ENCODE measurements around the gene DYRK1A. TPM values are rescaled to one million over a fixed set of nuclear protein-coding genes. Genes with fewer than 3 reads are reported as not detected.
"Not testable (repeated sequence)": the region's sequence is repeated elsewhere in the genome, so short reads cannot be mapped to it uniquely, and the experiment has no call there.

DYRK1A gene
- 58.9 TPM for polyA plus RNA-seq (ENCODE audit: insufficient read length)

DNA sequence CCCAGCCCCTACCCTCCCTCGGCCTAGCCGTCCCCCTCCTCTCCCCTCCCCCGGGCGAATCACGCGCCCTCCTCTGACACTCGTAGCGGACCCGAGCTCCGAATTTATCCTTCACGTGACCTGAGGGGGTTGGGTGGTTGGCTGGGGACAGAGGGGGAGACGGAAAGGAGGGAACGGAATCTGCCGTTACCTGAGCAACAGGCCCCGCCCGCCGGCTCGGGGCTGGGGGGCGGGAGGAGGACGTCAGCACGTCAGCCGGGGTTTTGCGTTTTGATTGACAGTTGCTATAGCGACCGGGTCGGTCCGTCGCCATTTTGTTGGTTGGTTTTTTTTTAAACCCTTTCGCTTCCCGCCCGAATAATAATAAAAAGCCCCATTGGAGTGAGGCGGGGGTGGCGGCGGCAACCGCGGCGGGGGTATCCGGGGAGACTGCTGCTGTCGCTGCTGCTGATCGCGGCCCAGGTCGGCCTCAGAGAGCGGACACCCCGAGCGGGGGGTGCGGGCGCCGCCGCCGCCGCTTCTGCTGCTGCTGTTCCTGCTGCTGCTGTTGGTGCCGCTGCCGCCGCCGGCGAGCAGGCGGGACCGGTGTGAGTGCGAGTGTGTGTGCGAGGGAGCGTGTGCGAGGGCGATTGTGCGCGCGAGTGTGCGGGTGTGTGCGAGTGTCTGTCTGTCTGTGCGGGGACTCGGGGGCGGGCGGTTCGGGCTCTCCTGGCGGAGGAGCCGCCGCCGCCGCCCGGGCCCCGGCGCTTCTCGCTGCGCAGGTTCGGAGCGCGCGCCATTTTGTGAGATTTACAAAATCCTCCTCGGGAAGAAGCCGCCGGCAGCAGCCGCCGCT, at the start of gene DYRK1A:
DYRK1A (plus strand) TSS at position 292 of the 835 bp plus-strand sequence. CDS start 53,602 bp downstream, outside the sequence.
- DNase-seq = peak; percentile 100

DNA sequence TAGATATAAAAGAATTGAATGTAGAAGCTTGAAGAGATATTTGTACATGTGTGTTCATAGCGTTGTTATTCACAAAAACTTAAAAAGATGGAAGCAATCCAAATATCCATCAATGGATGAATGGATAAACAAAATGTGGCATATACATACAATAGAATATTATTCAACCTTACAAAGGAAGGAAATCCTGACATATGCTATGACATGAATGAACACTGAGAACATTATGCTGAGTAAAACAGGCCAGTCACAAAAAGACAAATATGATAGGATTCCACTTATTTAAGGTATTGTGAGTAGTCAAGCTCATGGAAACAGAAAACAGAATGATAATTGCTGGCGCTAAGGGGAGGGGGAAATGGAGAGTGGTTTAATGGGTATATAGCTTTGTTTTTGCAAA, 47.0 kb upstream of the DYRK1A start:
- no peak for DNase-seq

DNA sequence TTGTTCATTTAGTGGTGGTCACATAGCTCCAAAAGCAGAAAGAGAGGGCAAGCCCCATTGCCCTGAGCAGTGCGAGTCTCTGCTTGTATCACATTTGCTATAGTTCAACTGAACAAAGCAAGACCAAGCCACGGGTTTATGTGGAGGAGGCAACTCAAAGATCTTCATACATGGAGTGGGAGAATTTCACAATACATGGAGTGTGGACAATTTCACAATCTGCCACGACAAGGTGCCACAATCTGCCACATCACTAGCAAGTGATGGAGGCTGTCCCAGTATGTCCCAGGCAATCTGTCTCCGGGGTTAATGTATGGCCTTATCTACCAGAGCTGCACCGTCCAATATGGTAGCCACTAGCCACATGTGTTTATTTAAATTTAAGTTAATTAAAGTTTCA, 44.5 kb upstream of the DYRK1A start:
- no peak for DNase-seq

DNA sequence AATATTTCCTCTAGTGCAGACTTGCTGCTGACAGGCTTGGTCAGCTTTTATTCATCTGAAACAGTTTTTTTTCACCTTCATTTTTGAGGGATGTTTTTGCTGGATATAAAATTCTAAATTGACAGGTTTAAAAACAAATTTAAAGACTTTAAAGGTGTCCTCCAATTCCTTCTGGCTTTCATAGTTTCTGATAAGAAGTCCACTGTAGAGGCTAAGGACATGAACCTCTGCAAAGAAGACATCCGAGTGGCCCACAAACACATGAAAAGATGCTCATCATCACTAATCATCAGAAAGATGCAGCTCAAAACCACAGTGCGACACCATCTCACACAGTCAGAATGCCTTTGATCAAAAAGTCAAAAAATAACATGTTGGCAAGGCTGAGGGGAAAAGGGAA, 42.0 kb upstream of the DYRK1A start:
- no peak for DNase-seq

DNA sequence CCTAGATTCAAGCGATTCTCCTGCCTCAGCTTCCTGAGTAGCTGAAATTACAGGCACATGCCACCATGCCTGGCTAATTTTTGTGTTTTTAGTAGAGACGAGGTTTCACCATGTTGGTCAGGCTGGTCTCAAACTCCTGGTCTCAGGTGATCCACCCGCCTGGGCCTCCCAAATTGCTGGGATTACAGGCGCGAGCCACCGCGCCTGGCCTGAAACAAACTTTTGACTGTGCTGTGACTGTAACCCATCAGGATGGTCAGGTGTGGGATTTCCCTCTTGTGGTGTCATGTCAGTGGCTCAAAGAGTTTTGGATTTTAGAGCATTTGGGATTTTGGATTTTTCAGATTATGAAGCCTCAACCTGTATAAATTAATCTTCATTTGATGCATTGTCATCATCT, 38.4 kb upstream of the DYRK1A start:
- DNase-seq = not testable (repeated sequence)

DNA sequence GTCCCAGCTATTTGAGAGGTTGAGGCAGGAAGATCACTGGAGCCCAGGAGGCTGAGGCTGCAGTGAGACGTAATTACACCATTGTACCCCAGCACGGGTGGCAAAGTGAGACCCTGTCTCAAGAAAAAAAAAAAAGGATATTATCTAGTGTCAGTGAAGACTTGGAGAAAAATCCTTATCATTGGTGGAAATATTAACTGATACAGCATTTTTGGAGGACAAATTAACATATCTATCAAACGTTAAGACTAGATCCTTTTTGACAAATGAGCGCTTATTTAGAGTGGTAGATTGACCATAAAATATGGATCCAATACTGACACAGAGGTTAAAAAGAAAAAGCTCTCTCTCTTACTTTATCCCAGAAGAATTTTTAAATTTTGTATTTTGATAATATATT, 35.2 kb upstream of the DYRK1A start:
- DNase-seq = no peak

DNA sequence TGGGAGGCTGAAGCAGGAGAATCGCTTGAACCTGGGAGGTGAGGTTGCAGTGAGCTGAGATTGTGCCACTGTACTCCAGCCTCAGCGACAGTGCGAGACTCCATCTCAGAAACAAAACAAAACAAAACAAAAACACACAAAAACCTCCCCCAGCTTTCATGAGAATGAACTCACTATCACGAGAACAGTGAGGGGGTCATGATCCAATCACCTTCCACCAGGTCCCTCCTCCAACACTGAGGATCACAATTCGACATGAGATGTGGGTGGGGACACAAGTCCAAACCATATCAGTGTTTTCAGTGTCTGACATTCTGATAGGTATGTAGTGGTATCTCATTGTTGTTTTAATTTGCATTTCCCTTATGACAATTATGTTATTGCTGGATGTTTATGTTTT, 31.5 kb upstream of the DYRK1A start:
- DNase-seq = no peak

DNA sequence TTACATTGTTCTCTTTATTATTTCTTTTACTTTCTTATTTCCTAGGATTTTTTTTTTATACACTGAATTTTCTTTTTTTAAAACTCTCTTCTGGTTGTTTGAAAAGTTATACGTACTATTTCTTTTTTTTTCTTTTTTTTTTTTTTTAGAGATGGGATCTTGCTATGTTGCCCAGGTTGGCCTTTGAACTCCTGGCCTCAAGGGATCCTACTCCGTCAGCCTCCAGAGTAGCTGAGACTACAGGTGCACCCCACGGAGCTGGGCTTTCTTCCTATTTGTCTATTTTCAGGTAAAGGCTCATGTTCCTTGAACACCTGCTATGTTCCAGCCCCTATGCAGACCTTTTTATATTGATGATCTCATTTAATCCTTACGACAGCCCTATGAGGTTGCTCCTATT, 29.4 kb upstream of the DYRK1A start:
- DNase-seq = no peak

DNA sequence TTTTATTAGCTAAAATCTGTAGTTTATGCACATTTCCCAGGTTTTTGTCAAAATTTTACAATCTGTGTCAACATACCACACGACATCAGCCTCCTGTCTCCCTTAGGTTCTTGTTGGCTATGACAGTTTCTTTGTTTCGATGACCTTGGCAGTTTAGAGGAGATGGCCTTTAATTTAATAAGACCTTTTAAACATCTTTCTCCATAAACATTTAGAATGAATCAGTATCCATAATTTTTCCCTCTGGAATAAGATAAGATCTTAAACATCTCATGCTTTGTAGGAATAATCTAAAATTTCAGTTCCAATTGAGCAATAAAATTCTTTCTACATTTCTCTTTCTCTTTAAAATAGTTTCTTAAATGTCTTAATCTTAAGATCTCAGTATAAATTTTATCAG, 28.7 kb upstream of the DYRK1A start:
- no peak for DNase-seq

DNA sequence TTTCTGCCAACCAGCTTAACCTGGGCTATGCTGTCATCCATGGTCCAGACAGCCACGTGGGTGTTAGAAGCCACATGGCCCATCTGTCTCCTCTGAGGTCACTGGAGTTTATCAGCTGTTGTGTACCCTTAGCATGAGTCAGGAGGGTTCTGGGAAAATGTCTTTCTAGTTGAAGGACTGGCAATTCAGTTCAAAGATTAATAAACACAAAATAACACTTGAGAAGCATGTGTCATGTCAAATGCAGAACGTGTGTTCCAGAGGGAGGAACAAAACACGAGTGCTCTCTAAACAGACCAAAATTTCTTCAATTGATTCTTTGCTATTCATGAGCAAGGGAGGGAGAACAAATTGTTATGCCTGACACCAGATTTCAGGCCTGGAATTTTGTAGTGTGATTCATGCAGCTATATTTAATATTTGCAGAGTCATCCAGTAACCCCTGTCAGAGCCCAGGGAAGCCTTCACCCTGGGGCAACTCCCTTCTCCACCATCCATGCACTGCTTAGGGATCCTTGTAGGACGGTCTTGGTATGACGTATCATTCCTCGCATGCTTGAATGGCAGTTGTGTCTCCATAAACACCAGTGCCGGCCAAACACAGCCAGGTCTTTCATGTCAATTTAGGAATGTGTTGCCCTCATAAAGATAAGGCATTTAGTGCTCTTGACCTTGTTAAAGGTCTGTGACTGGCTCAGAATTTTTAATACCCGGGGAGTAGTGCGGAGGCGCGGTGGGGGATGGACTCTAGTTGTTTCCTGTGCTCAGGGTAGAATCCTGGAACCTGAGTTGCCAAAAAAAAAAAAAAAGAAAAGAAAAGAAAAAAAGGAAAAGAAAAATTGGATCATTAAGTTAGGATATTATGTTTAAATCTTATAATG, 27.7 kb upstream of the DYRK1A start:
- no peak for DNase-seq

DNA sequence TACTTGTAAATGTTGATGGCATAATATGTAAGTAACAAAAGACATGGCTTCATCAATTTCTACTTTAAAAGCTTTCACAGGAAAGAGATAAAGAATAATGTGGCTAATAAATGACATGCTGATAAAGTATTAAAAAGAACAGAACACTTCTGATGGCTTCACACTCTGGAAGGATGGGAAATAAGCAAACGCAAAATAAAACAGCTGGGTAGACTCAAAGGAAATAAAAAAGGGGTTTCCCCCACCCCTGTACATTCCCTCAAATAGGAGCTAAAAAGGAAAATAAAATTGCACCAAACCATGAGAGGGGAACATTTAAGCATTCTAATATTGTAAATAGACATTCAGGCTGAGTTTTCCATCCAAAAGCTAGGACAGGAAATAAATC, 27.0 kb upstream of the DYRK1A start:
- DNase-seq = no peak

DNA sequence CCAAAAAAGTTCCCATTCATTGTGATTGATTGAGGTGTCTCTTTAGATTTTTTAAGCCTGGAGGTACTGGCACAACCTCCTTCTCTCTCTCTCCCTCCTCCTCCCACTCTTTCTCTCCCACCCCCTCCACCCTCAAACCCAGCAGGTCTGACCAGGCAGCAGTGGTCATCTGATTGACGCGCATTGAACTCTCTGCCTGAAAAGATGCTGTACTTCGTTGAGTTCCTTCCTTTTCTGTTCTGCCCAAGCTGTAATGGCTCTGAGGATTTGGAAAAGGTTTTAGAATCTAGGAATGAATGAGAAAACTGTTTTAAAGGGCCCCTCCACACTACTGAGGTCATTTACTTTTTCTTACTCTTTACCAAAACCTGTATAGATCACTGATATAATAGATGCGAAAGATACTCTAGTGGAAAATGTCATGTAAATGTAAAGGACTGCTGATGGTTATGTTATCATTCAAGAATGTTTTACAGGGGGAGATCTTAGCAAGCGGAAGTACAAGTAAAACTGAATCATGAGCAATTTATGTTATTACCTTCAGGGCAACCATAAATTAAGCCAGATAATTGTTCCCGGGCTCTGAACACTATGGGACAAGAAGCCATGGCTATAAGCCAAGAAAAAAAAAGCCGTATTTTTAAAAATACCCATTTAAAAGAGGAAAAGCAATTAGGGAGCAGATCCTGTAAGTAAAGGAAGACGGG, 25.2 kb upstream of the DYRK1A start:
- no peak for DNase-seq

DNA sequence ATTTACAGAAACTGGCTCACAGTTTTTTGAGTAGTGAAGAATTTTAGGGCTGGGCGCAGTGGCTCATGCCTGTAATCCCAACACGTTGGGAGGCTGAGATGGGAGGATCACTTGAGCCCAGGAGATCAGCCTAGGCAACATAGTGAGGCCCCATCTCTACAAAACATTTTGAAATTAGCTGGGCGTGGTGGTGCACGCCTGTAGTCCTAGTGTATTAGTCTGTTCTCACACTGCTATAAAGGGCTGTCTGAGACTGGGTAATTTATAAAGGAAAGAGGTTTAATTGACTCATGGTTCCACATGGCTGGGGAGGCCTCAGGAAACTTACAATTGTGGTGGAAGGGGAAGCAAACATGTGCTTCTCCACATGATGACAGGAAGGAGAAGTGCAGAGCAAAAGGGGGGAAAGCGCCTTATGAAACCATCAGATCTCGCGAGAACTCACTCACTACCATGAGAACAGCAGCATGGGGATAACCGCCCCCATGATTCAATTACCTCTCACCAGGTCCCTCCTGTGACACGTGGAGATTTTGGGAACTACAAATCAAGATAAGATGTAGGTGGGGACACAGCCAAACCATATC, 24.4 kb upstream of the DYRK1A start:
- no peak for DNase-seq

DNA sequence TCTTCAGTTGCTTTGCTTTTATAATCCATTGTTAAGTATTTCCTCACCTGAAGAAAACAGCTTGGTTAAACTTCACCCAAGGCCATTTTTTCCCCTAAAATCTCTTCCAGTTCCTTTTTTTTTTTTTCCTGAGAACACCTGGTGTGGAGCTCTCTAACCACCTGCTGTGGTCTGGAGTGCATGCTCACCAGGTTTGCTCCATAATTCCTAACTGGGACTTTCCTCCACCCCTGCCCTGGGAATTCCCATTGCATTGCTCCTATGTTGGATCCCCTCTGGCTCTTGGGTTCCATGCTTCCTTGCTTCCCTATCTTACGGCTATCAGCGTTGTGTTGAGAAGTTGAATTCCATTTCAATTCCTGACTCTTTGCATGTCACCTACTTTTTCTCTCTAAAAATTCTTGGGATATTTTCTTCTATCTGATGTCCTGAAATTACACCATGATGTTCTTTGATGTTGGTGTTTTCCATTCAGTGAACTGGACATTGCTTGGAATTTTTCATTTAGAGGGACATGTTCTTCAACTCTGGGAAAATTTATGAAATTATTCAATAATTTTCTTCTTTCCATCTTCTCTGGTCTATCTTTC, 19.6 kb upstream of the DYRK1A start:
- no peak for DNase-seq

DNA sequence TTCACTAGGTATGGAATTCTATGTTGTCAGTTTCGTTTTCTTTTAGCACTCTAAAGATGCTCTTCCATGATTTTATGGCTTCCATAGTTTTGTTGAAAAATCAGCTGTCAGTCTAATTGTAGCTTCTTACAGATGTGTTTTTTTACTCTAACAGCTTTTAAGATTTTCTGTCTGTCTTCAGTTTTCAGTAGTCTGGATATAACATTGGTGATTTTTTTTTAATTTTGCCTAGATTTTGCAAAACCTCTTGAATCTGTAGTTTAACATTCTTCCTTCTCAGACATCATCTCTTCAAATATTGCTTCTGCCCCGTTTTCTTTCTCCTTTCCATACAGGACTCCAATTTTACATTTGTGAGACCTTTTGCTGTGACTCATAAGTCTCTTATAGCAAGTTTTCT, 17.9 kb upstream of the DYRK1A start:
- DNase-seq = no peak

DNA sequence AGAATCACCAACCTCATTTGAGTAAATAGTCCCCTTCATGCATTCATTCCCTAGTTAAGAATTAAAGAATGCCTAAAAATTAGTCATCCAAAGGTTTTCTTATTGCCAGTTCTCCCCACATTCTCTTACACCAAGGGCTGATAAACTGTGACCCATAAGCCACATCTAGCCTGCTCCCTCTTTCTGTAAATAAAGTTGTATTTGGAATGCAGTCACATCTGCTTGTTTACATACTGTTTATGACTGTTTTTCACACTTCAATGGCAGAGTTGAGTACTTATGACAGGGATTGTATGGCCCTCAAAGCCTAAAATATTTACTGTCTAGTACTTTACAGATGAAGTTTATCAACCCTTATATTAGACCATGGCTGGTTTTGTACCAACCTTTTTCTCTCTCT, 16.1 kb upstream of the DYRK1A start:
- no peak for DNase-seq

DNA sequence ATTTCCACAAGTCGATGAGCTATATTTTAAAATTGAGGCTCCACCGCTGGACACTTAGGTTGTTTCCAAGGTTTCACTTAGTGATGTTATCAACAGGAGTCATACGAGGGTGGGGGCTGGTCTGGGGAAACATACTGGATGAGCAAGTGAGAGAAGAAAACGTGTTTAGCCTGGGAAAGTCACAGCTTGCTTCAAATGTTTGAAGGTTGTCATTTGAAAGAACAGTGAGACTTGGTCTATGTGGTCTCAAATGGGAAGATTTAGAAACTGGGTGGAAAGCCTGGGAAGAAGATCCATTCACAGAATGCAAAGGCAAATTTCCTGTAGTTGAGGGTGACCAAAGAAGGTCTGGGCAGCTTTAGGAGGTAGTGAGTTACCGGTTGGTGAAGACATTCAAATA, 9.9 kb upstream of the DYRK1A start:
- no peak for DNase-seq

DNA sequence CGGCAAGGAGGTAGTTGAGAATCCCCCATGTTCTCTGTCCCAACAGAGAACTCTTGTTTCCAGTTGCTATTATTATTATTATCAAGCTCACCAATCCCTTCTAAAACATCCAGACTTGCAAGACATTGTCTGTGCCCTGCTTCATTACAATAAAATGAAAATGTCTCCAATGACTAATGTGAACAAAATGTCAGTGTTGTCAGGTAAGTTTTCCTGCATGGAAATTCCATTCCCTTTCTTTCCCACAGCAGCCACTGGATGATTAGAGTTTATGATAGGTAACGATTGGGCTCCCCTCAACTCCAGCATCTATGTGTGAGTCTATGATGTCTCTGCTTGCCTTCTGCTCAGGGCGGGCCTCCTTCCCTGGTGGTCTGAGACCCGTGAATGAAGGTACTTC, 8.9 kb upstream of the DYRK1A start:
- no peak for DNase-seq

DNA sequence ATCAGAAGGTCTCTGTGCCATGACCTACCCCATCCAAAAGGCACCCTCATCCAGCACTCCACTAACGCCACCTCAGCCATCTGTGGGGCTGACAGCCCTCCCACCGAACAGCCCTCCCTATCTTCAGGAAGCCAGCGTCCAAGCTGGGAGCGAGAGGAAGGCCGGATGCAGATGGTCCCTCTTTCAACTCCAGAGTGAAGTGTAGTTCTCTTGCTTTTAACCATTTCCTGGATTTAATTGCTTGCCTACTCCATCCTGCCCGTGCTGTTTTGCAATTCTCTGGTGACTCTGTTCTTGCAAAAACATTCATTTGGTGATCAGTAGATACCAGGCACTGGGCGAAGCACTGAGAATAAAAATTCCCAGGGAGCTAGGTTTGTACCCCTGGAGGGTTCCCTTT, 8.2 kb upstream of the DYRK1A start:
- DNase-seq = no peak

DNA sequence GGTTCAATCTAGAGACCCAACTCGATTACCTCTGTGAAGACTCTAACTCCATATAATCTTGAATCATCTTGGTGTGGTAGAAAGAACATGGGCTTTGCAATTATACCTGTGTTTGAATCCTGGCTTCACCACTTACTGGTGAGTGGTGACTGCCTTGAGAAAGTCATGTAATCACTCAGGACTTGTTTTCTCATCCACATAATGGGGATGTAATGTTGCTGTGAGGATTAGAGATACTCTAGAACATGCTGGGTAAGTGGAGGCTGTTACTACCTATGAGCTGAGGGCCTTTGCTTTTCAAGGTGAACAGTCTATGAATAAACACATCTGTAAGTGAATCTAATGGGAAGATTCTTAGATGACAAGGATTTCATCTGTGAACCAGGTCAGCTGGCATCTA, 2.6 kb upstream of the DYRK1A start:
- DNase-seq = no peak

DNA sequence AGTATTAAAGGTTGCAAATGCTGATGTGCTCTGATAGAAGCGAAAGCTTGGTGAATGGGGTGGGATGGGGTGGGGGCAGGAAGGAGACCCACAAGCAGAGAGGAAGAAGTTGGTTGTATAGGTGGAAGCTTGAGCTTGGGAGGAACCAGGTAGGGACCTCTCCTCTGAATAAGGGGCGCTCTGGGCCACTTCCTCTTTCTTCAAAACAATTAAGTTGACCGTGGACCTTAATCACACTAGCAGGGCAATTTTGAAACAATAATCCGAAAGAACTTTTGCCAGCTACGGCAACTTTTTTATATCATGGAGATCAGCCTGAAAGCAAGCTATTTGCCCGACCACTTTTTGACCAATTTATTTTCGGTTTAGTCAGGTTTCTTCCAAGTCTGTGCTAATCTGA, 1.9 kb upstream of the DYRK1A start:
- no peak for DNase-seq

Measured in hindlimb muscle (tissue), 1 donor.